T-helper 2 cell treated with Interferon-gamma antibody and Interleukin-4, amounts not matched to agents 100 ng/mL and 5 ng/mL, for 36 hours (primary cell): Measurements from ENCODE around the gene EFCAB7. TPM values are rescaled to one million over a fixed set of nuclear protein-coding genes. Genes with fewer than 3 reads are reported as not detected.
"Not testable (repeated sequence)": the region's sequence is repeated elsewhere in the genome, so short reads cannot be mapped to it uniquely, and the experiment has no call there.

Experiments used
- intact Hi-C: fragments of 100-400 bp; cut with micrococcal nuclease; formaldehyde crosslinking; loops from one replicate; pipeline ENCODE4 v1.15.1; 2023
- total RNA-seq: library from RNA; stranded (reverse); gene quantifications from 2 replicates; pipeline ENCODE4 v1.2.3, GENCODE V29; 2022

Gene EFCAB7
- total RNA-seq, 1 donor from 2014 or later = 7.6 TPM

DNA sequence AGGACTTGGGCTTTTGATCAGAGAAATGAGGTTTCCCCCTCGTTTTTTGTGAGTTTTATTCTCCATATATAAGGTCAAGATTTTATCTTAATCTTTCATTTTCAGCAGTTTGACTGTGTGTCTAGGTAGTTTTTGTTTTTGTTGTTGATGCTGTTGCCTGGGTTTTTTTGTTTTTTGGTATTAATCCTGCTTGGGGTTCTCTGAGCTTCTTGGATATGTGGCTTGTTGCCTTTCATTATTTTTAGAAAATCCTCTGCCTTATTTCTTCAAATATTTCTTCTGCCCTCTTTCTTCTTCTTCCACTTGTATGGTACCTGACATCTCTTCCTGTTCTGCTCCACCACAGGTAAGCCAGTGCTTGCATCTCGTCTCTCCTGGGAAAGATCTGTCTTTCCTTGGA lies 25.0 kb downstream of the EFCAB7 start:
- intact Hi-C loops = no loop called here

DNA sequence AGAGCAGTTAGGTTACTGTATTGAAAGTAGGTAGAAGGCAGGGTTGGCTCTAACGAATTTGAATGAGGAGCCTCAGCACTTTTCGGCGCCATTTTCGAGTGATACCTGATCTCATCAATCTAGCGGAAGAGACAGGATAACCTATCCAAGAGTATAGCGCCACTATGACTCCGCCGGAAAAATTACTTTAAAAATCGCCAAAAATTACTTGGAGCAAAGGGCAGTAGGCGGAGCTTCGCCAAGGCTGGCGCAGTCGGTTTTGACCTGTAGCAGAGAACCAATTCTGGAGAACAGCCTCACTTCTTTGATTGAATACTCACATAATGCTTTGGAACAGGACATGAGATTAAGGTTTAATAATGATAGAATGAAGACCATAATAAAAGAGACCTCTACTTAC lies 25.6 kb downstream of the EFCAB7 start:
- intact Hi-C loops = no loop called here

DNA sequence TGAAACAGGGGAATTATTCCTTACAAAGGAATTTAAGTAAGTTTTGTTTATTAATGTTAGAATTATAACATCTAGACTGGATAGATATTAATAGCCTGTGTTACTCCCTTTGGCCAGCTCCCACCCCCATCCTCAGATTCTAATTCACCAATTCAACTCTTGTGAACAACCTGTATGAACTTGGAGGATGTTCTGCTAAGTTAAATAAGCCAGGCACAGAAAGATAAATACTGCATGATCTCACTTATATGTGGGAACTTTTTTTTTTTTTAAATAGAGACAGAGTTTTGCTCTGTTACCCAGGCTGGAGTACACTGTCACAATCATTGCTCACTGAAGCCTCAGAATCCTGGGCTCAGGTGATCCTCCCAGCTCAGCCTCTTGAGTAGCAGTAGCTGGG lies 32.2 kb downstream of the EFCAB7 start:
- intact Hi-C loops = loop anchor here (5.0 kb wide), 1 partner anchor 692 kb away; no protein-coding TSS in a partner anchor

DNA sequence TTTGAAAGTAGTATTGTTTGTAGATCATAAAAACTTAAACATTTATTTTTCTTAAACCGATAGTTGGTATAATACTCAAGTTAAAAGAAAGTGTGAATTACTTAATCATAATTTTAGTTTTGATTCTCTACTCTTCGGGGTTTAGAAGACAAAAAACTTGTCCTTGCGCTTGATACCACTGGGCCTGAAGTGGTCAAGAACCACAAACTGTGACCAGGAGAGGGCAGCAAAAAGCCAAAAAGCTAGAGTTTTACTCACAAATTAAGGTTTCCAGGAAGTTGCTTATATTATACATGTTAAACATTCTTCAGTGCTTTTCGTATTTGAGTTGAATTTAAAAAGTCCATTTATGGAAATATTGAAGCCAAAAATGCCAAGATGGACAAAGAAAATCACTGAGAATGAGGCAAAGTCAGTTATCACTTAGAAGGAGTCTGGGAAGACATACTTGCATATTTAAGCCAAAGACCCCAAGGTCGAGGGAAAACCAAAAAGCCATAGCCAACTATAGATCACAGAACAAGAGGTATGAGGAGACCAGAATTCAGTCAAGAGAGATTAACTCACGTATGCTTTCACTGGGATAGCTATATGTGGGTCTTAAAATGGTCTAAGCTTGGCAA lies 34.2 kb downstream of the EFCAB7 start:
- intact Hi-C loops = loop anchor here (5.0 kb wide), 1 partner anchor 690 kb away; no protein-coding TSS in a partner anchor

DNA sequence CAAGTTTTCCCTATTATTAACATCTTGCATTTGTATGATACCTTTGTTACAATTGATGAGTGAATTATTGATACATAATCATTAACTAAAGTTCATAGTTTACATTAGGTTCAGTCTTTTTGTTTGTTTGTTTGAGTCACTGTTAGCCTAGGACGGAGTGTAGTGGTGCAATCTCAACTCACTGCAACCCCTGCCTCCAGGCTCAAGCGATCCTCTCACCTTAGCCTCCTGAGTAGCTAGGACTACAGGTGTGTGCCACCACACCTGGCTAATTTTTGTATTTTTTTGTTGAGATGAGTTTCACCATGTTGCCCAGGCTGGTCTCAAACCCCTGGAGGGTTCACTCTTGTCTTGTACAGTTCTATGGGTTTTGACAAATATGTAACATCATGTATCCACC lies 36.0 kb downstream of the EFCAB7 start:
- intact Hi-C loops = loop anchor here (5.0 kb wide), 1 partner anchor 688 kb away; no protein-coding TSS in a partner anchor

DNA sequence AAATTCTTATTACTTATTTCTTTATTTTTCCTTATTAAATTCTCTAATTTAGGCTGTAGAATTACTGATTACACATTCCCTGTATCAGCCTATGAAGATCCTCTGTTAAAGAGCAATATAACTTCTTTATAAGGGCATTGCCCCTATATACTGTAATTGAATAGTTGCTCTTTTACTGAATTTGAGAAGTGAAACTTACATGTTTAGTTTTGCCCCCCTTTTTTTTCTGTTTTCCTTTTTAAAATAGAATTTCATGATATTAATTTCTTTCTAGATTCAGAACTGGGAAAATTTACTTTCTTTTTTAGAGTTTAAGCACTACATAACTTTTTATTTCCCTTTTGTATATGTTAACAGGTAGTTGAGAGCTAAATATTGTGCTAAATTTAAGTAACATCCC lies 40.4 kb downstream of the EFCAB7 start:
- intact Hi-C loops = no loop called here

DNA sequence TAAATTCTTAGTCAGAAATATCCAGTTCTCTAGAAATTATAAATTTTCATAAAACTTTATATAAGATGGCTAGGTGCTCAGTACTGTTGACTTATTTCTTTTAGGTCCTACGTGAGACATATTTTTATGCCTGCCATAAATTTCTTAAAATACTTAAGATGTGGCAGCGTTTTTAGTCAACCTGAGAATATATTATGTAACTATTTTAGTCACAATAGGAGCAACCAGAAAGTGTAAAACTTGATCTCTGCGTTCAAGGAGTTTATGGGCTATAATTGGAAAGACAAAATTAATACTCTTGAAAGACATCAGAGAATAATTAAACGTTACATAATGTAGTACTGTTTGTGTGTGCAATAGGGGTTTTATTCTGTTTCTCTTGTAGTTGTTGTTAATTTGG lies 45.7 kb downstream of the EFCAB7 start:
- intact Hi-C loops = no loop called here

DNA sequence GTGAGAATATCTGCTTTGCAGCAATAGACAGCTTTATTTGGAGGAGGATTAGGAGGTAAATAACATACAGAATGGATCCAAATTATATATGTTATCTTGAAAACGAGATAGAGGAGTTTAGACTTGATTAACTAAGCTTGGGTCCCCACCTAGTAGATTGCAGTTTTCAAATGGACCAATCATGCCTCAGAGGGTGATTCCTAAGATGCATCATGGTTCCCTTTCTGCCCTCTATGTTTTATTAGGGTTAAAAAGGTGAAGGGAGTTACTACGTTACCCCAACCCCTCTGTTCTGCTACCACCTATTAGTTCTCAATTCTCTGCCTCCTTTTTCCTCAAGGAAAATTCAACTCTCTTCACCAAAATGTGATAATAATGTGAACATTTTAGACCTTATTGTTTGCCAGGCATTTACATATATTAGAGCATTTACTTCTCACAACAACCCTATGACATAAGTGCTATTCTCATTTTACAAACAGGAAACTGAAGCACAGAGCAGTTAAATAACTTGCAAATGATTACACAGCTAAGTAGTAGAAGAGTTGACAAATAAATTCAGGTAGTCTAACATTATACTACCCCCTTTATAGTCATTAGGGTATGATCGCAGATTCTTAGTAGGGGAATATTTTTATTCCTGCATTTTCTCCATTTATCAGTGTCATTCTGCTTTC lies 46.5 kb downstream of the EFCAB7 start:
- intact Hi-C loops = no loop called here

DNA sequence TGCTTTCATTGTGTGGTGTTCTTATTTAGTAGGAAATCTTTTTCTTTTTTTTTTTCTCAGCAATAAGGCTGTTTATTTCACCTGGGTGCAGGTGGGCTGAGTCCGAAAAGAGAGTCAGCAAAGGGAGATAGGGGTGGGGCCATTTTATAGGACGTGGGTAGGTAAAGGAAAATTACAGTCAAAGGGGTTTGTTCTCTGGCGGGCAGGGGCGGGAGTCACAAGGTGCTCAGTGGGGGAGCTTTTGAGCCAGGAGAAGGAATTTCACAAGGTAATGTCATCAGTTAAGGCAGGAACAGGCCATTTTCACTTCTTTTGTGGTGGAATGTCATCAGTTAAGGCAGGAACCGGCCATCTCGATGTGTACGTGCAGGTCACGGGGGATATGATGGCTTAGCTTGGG lies 49.4 kb downstream of the EFCAB7 start:
- intact Hi-C loops = not testable (repeated sequence)

DNA sequence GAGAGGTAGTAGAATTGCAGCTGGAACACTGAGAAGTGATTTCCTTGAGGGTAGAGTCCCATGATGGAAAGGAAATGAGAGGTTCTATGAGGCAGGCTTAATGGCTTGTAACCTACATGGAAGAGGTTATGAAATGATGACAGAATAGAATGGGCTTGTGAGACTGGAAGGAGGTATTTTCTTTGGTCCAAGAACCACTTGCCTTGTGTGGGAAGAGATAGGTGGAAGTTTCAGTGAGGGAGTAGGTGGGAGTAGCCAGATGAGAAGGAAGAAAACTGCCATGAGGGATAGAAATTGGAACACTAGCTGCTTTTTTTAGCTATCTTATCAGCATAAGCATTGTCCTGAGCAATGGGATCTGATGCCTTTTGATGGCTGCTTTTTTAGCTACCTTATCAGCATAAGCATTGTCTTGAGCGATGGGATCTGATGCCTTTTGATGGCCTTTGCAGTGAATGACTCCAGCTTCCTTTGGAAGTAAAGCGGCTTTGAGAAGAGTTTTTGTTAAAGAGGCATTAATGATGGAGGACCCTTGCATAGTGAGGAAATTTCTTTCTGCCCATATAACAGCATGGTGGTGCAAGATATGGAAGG lies 51.0 kb downstream of the EFCAB7 start:
- intact Hi-C loops = not testable (repeated sequence)

DNA sequence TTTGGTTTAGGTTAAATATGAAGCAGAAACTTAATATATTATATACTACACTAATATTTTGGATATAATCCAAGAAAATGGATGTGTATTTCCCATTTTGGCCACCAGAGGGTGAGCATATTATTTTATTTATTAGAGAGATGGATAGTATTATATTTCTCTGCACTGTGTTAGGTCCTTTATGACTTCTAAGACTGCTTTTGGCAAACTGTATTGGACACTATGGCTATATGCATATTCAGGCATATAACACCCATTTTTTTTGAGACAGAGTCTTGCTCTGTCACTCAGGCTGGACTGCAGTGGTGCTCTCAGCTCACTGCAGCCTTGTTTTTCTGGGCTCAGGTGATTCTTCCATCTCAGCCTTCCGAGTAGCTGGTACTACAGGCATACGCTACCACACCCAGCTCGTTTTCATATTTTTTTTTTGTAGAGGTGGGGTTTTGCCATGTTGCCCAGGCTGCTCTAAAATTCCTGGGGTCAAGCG lies 52.1 kb downstream of the EFCAB7 start:
- intact Hi-C loops = no loop called here

DNA sequence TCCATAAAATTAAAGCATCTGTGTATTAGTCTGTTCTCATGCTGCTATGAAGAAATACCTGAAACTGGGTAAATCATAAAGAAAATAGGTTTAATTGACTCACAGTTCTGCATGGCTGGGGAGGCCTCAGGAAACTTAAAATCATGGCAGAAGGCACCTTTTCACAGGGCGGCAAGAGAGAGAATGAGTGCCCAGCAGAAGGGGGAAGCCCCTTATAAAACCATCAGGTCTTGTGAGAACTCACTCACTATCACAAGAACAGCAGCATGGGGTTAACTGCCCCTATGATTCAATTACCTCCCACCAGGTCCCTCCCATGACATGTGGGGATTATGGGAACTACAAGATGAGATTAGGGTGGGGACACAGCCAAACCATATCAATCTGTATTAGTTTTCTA lies 63.0 kb downstream of the EFCAB7 start:
- intact Hi-C loops = not testable (repeated sequence)

DNA sequence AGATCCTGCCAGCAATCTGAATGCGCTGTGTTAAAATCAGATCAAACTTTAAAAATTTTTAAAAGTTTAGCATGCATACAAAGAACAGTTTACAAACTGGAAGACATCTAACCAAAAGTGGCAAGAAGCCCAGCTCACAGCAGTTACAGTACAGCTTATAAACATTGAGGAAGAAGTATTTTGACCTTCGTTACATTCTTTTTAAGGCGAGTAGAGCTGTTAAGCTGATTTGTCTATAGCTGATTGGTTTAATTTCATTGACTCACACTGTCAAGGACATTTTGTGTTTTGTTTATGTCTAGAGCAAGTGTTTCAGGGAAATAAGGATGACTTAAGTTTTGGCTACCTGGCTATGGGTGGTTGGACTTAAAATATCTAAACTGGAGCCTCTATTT lies 66.8 kb downstream of the EFCAB7 start:
- intact Hi-C loops = loop anchor here (10.0 kb wide), 1 partner anchor 185 kb away; the partner anchor contains the start of gene ROR1

DNA sequence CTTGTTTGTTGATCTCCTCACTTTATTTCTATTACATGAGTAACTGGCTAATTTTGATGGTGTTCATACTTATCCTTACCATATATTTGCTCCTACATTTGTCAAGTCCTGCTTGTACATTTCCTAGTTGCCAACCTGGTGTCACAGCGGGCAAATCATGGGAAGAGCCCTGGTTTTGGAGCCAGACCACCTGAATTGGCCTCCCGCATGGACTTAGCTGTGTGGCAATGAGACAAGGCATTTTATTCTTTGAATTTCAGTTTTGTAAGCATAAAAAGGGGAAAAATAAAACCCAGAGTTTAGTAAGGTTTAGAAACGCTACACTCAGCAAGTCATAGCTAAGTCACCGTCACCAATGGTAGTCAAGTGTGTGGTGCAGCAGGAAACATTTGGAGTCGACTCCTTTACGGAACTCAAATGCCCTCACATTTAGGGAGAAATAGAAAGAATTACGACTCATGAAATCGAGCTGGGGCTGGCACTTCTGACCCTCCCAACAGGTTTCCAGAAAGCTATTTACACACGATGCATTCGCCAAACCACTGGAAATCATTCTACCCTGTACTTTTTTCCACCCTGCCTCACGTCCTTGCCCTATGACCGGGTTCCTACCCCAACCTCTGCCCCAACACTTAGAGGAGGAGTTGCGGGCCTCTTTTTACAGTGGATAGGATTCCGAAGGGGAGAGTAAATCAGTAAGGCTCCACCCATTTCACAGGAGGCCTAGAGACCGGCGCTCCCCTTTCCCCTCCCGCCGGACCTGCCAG lies 69.4 kb downstream of the EFCAB7 start:
- intact Hi-C loops = loop anchor here (1.0 to 10.0 kb wide), 6 partner anchors 22 to 1156 kb away; partner anchors contain the start of genes ALG6, EFCAB7, ITGB3BP and ROR1

DNA sequence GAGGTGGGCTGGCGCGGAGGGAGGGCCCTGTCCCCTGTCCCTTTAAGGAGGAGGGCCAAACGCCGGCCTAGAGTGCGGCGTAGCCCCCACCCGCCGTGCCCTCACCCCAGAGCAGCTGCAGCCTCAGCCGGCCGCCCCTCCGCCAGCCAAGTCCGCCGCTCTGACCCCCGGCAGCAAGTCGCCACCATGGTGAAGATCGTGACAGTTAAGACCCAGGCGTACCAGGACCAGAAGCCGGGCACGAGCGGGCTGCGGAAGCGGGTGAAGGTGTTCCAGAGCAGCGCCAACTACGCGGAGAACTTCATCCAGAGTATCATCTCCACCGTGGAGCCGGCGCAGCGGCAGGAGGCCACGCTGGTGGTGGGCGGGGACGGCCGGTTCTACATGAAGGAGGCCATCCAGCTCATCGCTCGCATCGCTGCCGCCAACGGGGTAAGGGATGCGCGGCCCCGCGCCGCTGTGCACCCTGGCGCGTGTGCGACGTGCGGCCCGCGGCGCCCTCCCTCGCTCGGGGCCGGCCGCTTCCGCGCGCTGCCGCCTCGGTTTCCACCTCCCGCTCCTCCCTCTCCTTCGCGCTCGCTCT lies 70.1 kb downstream of the EFCAB7 start, which contains the start of gene PGM1:
PGM1 (plus strand) TSS at position 109 of the 583 bp plus-strand sequence; CDS start at position 187, 78 bp downstream.
- intact Hi-C loops = loop anchor here (1.0 to 10.0 kb wide), 6 partner anchors 21 to 1157 kb away; partner anchors contain the start of genes ALG6, EFCAB7, ITGB3BP and ROR1

DNA sequence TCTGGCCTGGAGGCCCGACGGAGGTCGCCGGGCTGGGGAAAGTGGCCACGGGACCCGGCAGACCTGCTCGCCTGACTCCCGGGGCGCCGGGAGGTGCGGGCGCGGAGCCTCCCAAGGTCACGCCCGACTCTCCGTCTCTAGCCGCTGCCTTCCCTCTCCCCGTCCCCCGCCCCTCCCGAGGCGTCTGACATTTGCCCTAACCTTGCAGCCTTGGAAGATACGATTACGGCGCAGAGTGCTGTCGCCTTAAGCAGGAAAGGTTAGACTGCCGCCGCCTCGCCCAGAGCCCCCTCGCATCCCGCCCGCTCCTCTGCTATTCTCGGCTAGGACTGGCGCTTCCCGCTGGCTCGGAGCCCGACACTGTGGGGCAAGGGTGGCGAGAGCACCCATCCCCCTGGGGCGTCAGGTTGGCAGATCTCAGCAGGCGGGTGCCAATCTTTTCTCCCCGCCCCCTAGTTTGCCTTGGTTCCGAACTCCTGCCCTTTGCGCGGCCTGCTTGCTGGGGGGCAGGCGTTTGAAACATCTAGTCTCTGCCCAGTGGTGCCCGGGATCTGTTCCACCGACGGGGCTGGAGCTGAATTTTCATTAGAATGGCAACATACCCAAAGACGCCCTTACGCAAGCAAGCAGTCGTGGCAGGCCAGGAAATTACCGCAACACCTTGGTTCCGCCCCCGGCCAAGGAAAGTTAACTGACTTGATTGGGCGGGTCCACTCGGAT lies 70.7 kb downstream of the EFCAB7 start:
- intact Hi-C loops = loop anchor here (1.0 to 10.0 kb wide), 7 partner anchors 21 to 1158 kb away; partner anchors contain the start of genes ALG6, EFCAB7, ITGB3BP and ROR1

DNA sequence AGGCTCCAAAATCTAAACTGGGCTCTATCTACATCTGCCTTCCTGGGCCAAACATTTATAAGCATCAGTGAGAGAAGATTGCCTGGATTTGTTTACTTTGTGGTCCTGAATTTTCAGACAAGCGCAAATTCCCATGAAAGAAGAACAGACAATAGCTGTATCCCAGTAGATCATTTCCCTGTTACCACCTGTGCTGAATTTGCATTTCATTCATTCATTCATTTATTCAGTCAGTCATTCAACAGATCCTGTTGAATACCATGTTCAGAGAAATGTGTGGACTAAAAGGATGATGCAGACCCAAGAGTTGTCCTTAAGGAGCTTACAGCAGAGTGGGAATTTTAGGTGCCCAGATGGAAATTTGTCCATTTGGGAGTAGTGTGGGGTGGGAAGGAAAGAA lies 72.1 kb downstream of the EFCAB7 start:
- intact Hi-C loops = loop anchor here (10.0 kb wide), 1 partner anchor 179 kb away; the partner anchor contains the start of gene ROR1

DNA sequence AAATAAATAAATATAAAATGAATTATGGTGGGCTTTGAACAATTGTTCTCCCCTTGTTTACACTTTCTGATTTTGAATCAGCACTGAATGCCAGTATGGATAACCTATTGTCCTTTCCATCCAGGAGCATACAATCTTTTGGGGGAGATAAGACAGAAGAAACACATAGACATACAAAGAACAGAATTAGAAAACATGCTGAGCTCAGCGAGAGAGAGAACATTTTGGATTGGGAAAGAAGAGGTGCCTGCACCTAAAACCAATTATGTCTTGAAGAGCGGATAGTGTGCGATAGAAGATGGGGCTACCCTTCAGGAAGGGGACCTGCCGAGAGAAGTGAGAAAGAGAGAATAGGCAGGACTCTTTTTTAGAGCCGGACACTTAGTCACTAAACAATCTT lies 76.5 kb downstream of the EFCAB7 start:
- intact Hi-C loops = loop anchor here (10.0 kb wide), 1 partner anchor 175 kb away; the partner anchor contains the start of gene ROR1

DNA sequence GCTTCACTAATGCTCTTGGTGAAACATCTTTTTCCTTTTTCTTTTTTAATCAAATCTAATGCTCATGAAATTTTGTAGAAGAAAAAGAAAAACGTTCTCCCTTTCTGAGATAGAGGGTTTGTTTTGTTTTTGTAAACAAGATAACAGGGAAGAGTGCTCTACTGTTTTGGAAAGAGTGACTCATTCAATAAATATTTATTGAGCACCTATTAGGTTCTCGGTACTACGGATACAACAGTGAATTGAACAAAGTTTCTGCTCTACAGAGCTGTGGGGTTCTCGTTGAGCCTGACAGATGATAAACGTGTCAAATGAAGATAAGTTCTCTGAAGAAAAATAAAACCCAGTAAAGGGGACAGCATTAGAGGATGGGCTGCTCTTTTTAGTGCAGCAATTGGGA lies 76.9 kb downstream of the EFCAB7 start:
- intact Hi-C loops = no loop called here

DNA sequence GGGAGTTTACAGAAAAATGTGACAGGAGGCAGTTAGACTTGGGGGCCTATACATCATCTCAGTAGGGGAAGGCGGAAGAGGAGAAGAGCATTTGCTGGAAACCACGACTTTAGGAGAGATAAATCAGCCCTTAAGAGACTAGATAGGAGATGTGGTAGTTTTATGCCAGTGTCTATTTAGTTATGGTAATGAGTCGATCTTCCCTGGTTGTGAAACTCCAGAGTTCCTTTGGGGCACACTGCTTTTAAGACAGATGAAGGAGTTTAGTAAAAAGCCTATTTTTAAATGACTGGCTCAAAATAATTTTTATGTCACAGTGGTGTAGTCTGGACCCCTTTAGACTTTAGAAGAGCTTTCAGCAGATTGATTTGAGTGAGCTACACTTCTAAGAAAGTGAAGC lies 77.7 kb downstream of the EFCAB7 start:
- intact Hi-C loops = no loop called here
